ENCODE data around the gene CWC25.

CWC25 gene

GRCh38 chr17:38853292-38854219, 28.4 kb upstream of the CWC25 start, which contains the start of gene RPL23:
TSS of gene RPL23 (minus strand) at chr17:38853721. CDS start at chr17:38853710, 11 bp downstream.
- peak; percentile 90 for ATAC-seq
- TF ChIP-seq CSRNP3 (CRISPR knock-in tag; IDR thresholded peaks at IDR 0.05) (peak; percentile 80; the same call in 1 of the 2 replicates), CSDC2 (CRISPR knock-in tag; IDR thresholded peaks at IDR 0.05) (no peak), POU6F1 (CRISPR knock-in tag; IDR thresholded peaks at IDR 0.05; ENCODE audit: borderline replicate concordance, low read depth) (no peak), ZFP3 (CRISPR knock-in tag; IDR thresholded peaks at IDR 0.05) (no peak), TOX (CRISPR knock-in tag; IDR thresholded peaks at IDR 0.05; ENCODE audit: borderline replicate concordance) (0 out of 2 replicates have a peak, but pooled peaks have one; percentile 14), SNAI2 (CRISPR knock-in tag; IDR thresholded peaks at IDR 0.05) (no peak), ISL1 (CRISPR knock-in tag; IDR thresholded peaks at IDR 0.05) (no peak), ZNF8 (CRISPR knock-in tag; IDR thresholded peaks at IDR 0.05) (no peak), TSHZ2 (CRISPR knock-in tag; IDR thresholded peaks at IDR 0.05) (no peak), RARB (CRISPR knock-in tag; IDR thresholded peaks at IDR 0.05) (no peak), ZNF70 (CRISPR knock-in tag; IDR thresholded peaks at IDR 0.05) (no peak), PATZ1 (CRISPR knock-in tag; IDR thresholded peaks at IDR 0.05; ENCODE audit: borderline replicate concordance) (peak; percentile 69; the same call in 1 of the 2 replicates), CREB5 (CRISPR knock-in tag; IDR thresholded peaks at IDR 0.05; ENCODE audit: low read depth) (0 out of 2 replicates have a peak, but pooled peaks have one; percentile 19), OSR1 (CRISPR knock-in tag; IDR thresholded peaks at IDR 0.05) (no peak)

GRCh38 chr17:38852771-38853291, 27.7 kb upstream of the CWC25 start:
- peak; percentile 6; the same call in 1 of the 3 replicates for ATAC-seq
- TF ChIP-seq OSR1 (CRISPR knock-in tag; IDR thresholded peaks at IDR 0.05) = no peak
- no peak for TF ChIP-seq PPARA (CRISPR knock-in tag; IDR thresholded peaks at IDR 0.05; ENCODE audit: borderline replicate concordance)
- TF ChIP-seq GLIS3 (CRISPR knock-in tag; IDR thresholded peaks at IDR 0.05) = no peak
- TF ChIP-seq RARB (CRISPR knock-in tag; IDR thresholded peaks at IDR 0.05) = no peak
- no peak for TF ChIP-seq CREB5 (CRISPR knock-in tag; IDR thresholded peaks at IDR 0.05; ENCODE audit: low read depth)
- TF ChIP-seq TSHZ2 (CRISPR knock-in tag; IDR thresholded peaks at IDR 0.05) = no peak
- TF ChIP-seq SNAI2 (CRISPR knock-in tag; IDR thresholded peaks at IDR 0.05) = no peak
- no peak for TF ChIP-seq ISL1 (CRISPR knock-in tag; IDR thresholded peaks at IDR 0.05)
- TF ChIP-seq ZNF8 (CRISPR knock-in tag; IDR thresholded peaks at IDR 0.05) = no peak
- no peak for TF ChIP-seq ZC3H10 (CRISPR knock-in tag; IDR thresholded peaks at IDR 0.05)
- no peak for TF ChIP-seq ESRRG (CRISPR knock-in tag; IDR thresholded peaks at IDR 0.05)
- TF ChIP-seq CSDC2 (CRISPR knock-in tag; IDR thresholded peaks at IDR 0.05) = no peak
- no peak for TF ChIP-seq ZFP3 (CRISPR knock-in tag; IDR thresholded peaks at IDR 0.05)
- no peak for TF ChIP-seq ZNF565 (CRISPR knock-in tag; conservative IDR thresholded peaks at IDR 0.05; ENCODE audit: low read depth)
- no peak for TF ChIP-seq ARNTL (CRISPR knock-in tag; IDR thresholded peaks at IDR 0.05; ENCODE audit: borderline replicate concordance, low read depth)

Data from SK-N-SH treated with all-trans-retinoic acid at 6 μM for 48 hours (cell line).